ENCODE data around the gene R3HCC1L. TPM values are rescaled to one million over a fixed set of nuclear protein-coding genes. Genes with fewer than 3 reads are reported as not detected.
"Not testable (repeated sequence)": the region's sequence is repeated elsewhere in the genome, so short reads cannot be mapped to it uniquely, and the experiment has no call there.

Gene R3HCC1L
- total RNA-seq, 1 donor from 2014 or later: 16.9 TPM

DNA sequence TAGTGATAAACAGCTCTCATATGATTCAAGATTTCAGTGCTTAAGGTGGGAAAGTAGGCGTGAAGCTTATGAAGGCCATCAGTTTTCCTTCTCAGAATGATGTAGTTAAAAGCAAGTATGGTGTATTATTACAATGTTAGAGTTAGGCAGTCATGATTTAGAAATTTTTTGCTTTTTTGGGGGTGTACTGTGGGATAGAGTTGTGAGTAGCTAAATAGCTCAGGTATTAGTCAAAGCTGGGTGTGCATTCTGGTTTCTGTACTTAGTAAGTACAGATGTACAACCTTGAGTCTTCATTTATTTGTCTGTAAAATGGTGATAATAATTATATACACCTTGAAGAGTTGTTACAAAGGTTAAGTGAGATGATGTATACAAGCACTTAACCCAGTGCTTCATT, 52.2 kb downstream of the R3HCC1L start:
- no peak overlapping the region for H3K27ac Mint-ChIP-seq

DNA sequence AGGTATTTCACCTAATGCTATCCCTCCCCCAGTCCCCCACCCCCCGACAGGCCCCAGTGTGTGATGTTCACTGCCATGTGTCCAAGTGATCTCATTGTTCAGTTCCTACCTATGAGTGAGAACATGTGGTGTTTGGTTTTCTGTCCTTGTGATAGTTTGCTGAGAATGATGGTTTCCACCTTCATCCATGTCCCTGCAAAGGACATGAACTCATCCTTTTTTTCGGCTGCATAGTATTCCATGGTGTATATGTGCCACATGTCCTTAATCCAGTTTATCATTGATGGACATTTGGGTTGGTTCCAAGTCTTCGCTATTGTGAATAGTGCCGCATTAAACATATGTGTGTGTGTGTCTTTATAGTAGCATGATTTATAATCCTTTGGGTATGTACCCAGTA, 56.3 kb downstream of the R3HCC1L start:
- H3K36me3 Mint-ChIP-seq: peaks cover 47% of the 10 kb centered on the region
- not testable (repeated sequence) for DNase-seq (ENCODE audit: low spot score in 2 of 2, unreplicated experiment in 2 of 2); H3K4me1 Mint-ChIP-seq; H3K27me3 Mint-ChIP-seq (ENCODE audit: low read depth); H3K4me3 Mint-ChIP-seq; H3K27ac Mint-ChIP-seq
- H3K9me3 Mint-ChIP-seq: peaks cover 42% of the 10 kb centered on the region

More for the DNA sequence above, 52.2 kb downstream of the R3HCC1L start:
- H3K4me1 Mint-ChIP-seq: no peaks in the 10 kb centered on the region
- H3K36me3 Mint-ChIP-seq: peaks cover 44% of the 10 kb centered on the region
- no peak for DNase-seq (ENCODE audit: low spot score in 2 of 2, unreplicated experiment in 2 of 2)
- TF ChIP-seq, protein P1, sequence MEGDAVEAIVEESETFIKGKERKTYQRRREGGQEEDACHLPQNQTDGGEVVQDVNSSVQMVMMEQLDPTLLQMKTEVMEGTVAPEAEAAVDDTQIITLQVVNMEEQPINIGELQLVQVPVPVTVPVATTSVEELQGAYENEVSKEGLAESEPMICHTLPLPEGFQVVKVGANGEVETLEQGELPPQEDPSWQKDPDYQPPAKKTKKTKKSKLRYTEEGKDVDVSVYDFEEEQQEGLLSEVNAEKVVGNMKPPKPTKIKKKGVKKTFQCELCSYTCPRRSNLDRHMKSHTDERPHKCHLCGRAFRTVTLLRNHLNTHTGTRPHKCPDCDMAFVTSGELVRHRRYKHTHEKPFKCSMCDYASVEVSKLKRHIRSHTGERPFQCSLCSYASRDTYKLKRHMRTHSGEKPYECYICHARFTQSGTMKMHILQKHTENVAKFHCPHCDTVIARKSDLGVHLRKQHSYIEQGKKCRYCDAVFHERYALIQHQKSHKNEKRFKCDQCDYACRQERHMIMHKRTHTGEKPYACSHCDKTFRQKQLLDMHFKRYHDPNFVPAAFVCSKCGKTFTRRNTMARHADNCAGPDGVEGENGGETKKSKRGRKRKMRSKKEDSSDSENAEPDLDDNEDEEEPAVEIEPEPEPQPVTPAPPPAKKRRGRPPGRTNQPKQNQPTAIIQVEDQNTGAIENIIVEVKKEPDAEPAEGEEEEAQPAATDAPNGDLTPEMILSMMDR (IDR thresholded peaks at IDR 0.05; ENCODE audit: unreplicated experiment): no peak
- no peaks in the 10 kb centered on the region for H3K27me3 Mint-ChIP-seq (ENCODE audit: low read depth)
- no peak overlapping the region for H3K4me3 Mint-ChIP-seq
- peaks cover 17% of the 10 kb centered on the region for H3K9me3 Mint-ChIP-seq

DNA sequence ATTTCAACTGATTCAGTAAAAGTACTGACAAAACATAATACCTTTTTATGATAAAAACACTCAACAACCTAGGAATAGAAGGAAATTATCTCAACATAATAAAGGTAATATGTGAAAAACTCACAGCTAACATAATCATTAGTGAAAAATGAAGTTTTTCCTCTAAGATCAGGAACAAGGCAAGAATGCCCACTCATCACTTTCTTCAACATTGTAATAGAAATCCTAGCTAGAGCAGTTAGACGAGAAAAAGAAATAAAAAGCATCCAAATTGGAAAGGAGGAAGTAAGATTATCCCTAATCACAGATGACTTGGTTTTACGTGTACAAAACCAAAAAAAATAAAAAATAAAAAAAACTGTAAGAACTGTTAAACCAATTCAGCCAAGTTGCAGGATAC, 58.6 kb downstream of the R3HCC1L start:
- Mint-ChIP-seq H3K27me3 (ENCODE audit: low read depth) (no peaks in the 10 kb centered on the region), H3K9me3 (peaks cover 42% of the 10 kb centered on the region), H3K4me3 (no peak overlapping the region)

DNA sequence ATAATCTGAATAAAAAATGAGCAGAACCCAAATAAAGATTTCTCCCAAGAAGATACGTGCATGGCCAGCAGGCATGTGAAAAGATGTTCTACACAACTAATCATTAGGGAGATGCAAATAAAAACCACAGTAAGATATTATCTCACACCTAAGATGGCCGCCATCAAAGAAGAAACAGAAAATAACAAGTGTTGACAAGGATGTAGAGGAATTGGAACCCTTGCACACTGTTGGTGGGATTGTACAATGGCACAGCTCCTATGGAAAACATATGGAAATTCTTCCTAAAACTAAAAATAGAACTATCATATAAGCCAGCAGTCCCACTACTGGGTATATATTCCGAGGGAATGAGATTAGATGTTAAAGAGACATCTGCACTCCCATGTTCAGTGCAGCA, 60.2 kb downstream of the R3HCC1L start:
- no peak for DNase-seq (ENCODE audit: low spot score in 2 of 2, unreplicated experiment in 2 of 2)
- Mint-ChIP-seq H3K27ac (no peak overlapping the region), H3K4me1 (no peaks in the 10 kb centered on the region), H3K4me3 (no peak overlapping the region), H3K9me3 (peaks cover 42% of the 10 kb centered on the region), H3K27me3 (ENCODE audit: low read depth) (no peaks in the 10 kb centered on the region), H3K36me3 (peaks cover 42% of the 10 kb centered on the region)
- TF ChIP-seq, protein P1 (IDR thresholded peaks at IDR 0.05; ENCODE audit: unreplicated experiment): no peak

More for the DNA sequence above, 58.6 kb downstream of the R3HCC1L start:
- Mint-ChIP-seq H3K4me1 (no peaks in the 10 kb centered on the region), H3K36me3 (peaks cover 42% of the 10 kb centered on the region), H3K27ac (no peak overlapping the region)
- no peak for DNase-seq (ENCODE audit: low spot score in 2 of 2, unreplicated experiment in 2 of 2)
- TF ChIP-seq, protein P1 (IDR thresholded peaks at IDR 0.05; ENCODE audit: unreplicated experiment): no peak

DNA sequence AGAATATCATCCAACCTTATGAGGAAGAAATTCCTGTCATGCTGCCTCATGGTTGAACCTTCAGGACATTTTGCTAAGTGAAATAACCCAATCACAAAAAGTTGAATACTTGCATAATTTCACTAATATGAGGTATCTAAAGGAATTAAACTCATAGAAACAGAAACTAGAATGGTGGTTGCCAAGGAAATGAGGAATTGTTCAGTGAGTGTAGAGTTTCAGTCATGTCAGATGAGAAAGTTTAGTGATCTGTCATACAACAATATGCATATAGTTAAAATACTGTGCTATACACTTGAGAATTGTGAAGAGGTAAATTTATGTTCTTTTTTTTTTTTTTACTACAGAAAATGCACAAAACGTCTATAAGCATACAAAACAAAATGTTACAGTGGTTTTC, 60.7 kb downstream of the R3HCC1L start:
- TF ChIP-seq, protein P1 (IDR thresholded peaks at IDR 0.05; ENCODE audit: unreplicated experiment): no peak

DNA sequence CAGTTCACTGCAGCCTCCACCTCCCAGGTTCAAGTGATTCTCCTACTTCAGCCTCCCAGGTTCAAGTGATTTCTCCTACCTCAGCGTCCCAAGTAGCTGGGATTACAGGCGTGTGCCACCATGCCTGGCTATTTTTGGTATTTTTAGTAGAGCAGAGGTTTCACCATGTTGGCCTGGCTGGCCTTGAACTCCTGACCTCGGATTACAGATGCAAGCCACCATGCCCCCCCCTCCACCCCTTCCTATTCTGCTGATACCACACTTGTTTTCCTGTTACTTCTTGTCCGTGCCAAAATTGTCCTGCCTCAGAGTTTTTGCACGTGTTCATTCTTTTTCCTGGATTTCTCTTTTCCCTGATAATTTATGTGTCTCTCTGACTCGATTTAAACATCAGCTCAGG, 62.5 kb downstream of the R3HCC1L start:
- no peaks in the 10 kb centered on the region for H3K27me3 Mint-ChIP-seq (ENCODE audit: low read depth)
- peaks cover 28% of the 10 kb centered on the region for H3K36me3 Mint-ChIP-seq
- H3K4me1 Mint-ChIP-seq: no peaks in the 10 kb centered on the region
- no peak overlapping the region for H3K27ac Mint-ChIP-seq
- no peak for DNase-seq (ENCODE audit: low spot score in 2 of 2, unreplicated experiment in 2 of 2)
- peaks cover 32% of the 10 kb centered on the region for H3K9me3 Mint-ChIP-seq
- H3K4me3 Mint-ChIP-seq: no peak overlapping the region
- TF ChIP-seq, protein P1 (IDR thresholded peaks at IDR 0.05; ENCODE audit: unreplicated experiment): no peak

More for the DNA sequence above, 60.7 kb downstream of the R3HCC1L start:
- H3K4me3 Mint-ChIP-seq: no peak overlapping the region
- no peak for DNase-seq (ENCODE audit: low spot score in 2 of 2, unreplicated experiment in 2 of 2)
- no peaks in the 10 kb centered on the region for H3K27me3 Mint-ChIP-seq (ENCODE audit: low read depth)
- peaks cover 42% of the 10 kb centered on the region for H3K9me3 Mint-ChIP-seq
- no peaks in the 10 kb centered on the region for H3K4me1 Mint-ChIP-seq
- peaks cover 41% of the 10 kb centered on the region for H3K36me3 Mint-ChIP-seq
- H3K27ac Mint-ChIP-seq: no peak overlapping the region

Measured in mesothelial cell of epicardium (in vitro differentiated cells).